ENCODE measurements around the gene NOL4L. TPM values are rescaled to one million over a fixed set of nuclear protein-coding genes. Genes with fewer than 3 reads are reported as not detected.

NOL4L gene
- total RNA-seq, 1 donor from 2014 or later = 37.7 TPM

DNA sequence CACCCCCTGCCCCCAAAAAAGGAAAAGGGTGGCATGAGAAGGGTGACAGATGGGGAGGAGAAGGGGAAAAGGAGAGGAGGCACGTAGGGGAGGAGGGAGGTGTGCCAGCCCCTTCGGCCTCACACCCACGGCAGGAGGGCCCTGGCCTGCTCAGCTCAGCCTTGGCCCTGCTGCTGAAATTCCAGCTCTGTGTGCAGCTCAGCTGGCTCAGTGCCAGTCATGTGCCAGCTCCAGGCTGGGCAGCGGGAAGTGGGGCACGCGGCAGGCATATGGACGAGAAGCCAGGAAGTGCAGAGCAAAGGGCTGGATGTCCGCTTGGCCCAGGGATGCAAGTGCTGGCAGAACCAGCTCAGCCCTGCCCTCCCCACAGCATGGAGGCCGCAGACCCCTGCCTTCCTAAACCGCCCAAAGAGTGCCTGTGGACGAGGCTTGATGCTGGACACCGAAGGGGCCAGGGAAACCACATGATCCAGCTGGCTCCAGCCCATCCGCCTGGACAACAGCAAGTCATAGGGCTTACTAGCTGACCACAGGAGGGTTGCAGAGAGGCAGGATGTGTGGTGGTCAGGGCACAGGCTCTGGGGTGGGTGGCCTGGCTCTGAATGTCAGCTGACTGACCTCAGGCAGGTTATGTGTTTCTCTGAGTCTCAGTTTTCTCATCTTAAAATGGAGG lies 60.2 kb downstream of the NOL4L start:
- H3K36me3 Mint-ChIP-seq (ENCODE audit: low read depth) = peaks cover 2% of the 10 kb centered on the region
- H3K4me1 Mint-ChIP-seq (ENCODE audit: low read depth) = peaks cover 47% of the 10 kb centered on the region
- peak; percentile 94 for DNase-seq (ENCODE audit: low spot score)
- no peak overlapping the region for H3K27ac Mint-ChIP-seq (ENCODE audit: unreplicated experiment)
- TF ChIP-seq, protein P1, sequence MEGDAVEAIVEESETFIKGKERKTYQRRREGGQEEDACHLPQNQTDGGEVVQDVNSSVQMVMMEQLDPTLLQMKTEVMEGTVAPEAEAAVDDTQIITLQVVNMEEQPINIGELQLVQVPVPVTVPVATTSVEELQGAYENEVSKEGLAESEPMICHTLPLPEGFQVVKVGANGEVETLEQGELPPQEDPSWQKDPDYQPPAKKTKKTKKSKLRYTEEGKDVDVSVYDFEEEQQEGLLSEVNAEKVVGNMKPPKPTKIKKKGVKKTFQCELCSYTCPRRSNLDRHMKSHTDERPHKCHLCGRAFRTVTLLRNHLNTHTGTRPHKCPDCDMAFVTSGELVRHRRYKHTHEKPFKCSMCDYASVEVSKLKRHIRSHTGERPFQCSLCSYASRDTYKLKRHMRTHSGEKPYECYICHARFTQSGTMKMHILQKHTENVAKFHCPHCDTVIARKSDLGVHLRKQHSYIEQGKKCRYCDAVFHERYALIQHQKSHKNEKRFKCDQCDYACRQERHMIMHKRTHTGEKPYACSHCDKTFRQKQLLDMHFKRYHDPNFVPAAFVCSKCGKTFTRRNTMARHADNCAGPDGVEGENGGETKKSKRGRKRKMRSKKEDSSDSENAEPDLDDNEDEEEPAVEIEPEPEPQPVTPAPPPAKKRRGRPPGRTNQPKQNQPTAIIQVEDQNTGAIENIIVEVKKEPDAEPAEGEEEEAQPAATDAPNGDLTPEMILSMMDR (IDR thresholded peaks at IDR 0.05) = no peak
- no peak overlapping the region for H3K4me3 Mint-ChIP-seq (ENCODE audit: unreplicated experiment)
- H3K27me3 Mint-ChIP-seq (ENCODE audit: low read depth) = no peaks in the 10 kb centered on the region
- no peaks in the 10 kb centered on the region for H3K9me3 Mint-ChIP-seq (ENCODE audit: low read depth)

DNA sequence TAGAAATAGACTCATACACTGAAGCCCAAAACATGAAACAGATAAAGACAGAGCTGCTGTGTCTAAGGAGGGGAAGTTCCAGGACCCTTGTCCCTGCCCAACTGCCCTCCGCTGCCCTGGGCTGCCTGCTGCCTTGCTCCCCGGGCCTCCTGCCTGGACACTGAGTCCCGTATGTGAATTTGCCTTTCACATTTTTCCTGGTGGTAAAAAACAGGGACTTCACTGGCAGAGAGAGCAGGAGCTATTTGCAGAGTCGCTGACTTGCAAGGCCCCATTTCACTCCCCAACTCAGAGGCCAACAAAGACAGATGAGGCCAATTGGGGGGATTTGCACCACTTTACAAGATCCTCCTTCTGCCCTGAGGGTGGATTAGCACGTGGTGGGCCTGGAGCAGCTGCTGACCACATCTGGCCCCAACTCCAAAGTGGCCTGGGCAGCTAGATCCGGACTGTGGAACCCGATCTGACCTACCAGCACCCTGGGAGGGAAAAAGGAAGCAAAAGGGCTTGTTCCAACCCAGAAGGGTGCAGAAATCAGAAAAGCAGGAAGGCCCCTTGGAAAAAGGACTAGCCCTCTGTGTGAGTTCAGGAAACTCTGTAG lies 61.4 kb downstream of the NOL4L start:
- Mint-ChIP-seq H3K4me1 (ENCODE audit: low read depth) (peaks cover 46% of the 10 kb centered on the region), H3K27me3 (ENCODE audit: low read depth) (no peaks in the 10 kb centered on the region), H3K9me3 (ENCODE audit: low read depth) (no peaks in the 10 kb centered on the region), H3K4me3 (ENCODE audit: unreplicated experiment) (no peak overlapping the region), H3K36me3 (ENCODE audit: low read depth) (peaks cover 4% of the 10 kb centered on the region), H3K27ac (ENCODE audit: unreplicated experiment) (no peak overlapping the region)
- TF ChIP-seq, protein P1 (IDR thresholded peaks at IDR 0.05) = no peak
- DNase-seq (ENCODE audit: low spot score) = peak; percentile 62

DNA sequence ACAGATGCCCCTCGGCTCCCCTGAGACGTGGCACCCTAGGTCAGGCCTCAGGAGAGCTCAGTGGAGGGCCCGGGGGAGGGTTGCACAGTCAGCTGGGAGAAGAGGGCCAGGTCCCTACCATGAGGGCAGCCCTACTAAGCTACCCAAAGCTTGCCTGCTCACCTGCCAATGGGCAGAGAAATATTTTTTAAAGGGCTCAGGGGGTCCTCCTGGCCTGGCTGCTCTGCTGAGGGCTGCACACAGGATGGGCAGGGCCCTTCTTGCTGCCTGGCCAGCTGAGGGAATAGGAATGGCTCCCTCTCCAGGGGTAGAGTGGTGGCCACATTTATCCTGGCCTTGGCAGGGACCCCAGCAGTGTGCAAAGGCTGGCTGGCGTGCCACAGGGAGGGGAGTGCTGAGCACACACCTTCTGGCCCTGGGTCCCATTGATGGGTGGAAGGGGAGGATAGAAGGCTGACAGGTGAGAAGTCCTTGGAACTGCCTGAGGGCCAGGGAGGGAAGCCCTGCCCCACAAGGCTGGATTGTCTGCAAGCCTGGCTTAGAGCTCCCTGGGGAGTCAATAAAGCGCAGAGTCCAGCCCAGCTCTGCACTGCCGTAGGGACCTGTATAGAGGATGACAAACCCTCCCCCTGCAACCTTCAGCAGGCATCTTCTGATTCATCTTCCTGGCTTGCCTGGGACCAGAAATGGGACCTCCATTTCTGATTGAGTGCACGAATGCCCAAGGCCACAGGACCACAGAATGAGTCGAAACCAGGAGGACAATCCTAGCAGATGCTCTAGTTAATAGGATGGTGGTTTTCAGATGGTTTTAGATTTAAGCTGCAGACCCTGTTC lies 62.1 kb downstream of the NOL4L start:
- no peak overlapping the region for H3K27ac Mint-ChIP-seq (ENCODE audit: unreplicated experiment)
- no peak for DNase-seq (ENCODE audit: low spot score)
- no peaks in the 10 kb centered on the region for H3K9me3 Mint-ChIP-seq (ENCODE audit: low read depth)
- H3K4me1 Mint-ChIP-seq (ENCODE audit: low read depth) = peaks cover 39% of the 10 kb centered on the region
- H3K27me3 Mint-ChIP-seq (ENCODE audit: low read depth) = no peaks in the 10 kb centered on the region
- no peak overlapping the region for H3K4me3 Mint-ChIP-seq (ENCODE audit: unreplicated experiment)
- TF ChIP-seq, protein P1 (IDR thresholded peaks at IDR 0.05) = no peak
- H3K36me3 Mint-ChIP-seq (ENCODE audit: low read depth) = peaks cover 4% of the 10 kb centered on the region

DNA sequence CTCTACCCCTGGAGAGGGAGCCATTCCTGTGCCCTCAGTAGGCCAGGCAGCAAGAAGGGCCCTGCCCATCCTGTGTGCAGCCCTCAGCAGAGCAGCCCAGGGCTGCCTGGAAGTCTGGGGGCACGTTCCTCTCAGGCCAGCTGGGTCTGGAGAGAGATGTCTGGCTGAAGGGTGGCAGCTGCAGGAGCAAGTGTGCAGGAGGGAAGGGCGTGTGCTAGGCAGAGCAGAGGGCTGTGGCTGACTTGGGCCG lies 62.7 kb downstream of the NOL4L start:
- H3K27me3 Mint-ChIP-seq (ENCODE audit: low read depth) = no peaks in the 10 kb centered on the region
- H3K4me1 Mint-ChIP-seq (ENCODE audit: low read depth) = peaks cover 33% of the 10 kb centered on the region
- TF ChIP-seq, protein P1 (IDR thresholded peaks at IDR 0.05) = no peak
- H3K27ac Mint-ChIP-seq (ENCODE audit: unreplicated experiment) = no peak overlapping the region
- H3K9me3 Mint-ChIP-seq (ENCODE audit: low read depth) = no peaks in the 10 kb centered on the region
- DNase-seq (ENCODE audit: low spot score) = no peak
- peaks cover 4% of the 10 kb centered on the region for H3K36me3 Mint-ChIP-seq (ENCODE audit: low read depth)
- no peak overlapping the region for H3K4me3 Mint-ChIP-seq (ENCODE audit: unreplicated experiment)

DNA sequence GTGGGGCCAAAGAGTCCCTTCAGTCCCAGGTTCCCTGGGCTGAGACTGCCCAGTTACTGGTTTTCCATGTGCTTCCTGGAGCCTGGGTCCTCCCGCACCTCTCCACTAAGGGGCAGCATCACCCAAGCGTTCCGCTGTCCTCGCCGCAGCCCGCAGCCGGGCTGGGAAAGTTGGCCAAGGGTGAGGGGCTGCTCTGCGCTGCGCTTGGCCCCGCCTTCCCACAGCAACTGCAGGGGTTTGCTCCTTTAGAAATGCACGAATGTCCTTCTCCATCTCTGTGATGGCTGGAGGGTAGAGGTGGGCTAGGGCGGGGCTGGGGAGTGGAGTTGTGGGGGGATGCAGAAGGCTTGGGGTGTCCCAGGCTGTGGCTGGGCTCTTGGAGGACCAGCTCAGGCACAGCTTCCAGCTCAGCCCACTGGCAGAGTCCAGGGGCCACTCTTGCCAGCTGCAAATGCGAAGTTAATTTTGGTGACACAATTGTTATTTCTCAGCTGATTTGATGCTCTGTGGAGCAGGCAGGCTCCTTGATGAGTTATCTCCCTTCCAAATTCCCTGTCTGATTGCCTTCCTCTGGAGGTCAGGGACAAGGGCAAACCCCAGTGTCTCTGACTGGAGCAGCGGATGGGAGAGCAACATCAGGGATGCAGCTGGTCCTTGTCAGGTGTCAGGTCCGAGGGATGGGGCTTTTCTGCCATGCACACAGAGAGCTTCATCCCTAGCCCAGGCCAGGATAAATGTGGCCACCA lies 63.2 kb downstream of the NOL4L start:
- no peak for DNase-seq (ENCODE audit: low spot score)
- peaks cover 4% of the 10 kb centered on the region for H3K36me3 Mint-ChIP-seq (ENCODE audit: low read depth)
- peaks cover 32% of the 10 kb centered on the region for H3K4me1 Mint-ChIP-seq (ENCODE audit: low read depth)
- no peaks in the 10 kb centered on the region for H3K27me3 Mint-ChIP-seq (ENCODE audit: low read depth)
- no peaks in the 10 kb centered on the region for H3K9me3 Mint-ChIP-seq (ENCODE audit: low read depth)
- TF ChIP-seq, protein P1 (IDR thresholded peaks at IDR 0.05) = peak; percentile 93
- no peak overlapping the region for H3K27ac Mint-ChIP-seq (ENCODE audit: unreplicated experiment)
- H3K4me3 Mint-ChIP-seq (ENCODE audit: unreplicated experiment) = no peak overlapping the region

All from chondrocyte (in vitro differentiated cells).